ENCODE results near the gene DOCK4. TPM values are rescaled to one million over a fixed set of nuclear protein-coding genes. Genes with fewer than 3 reads are reported as not detected.

The DOCK4 gene
- total RNA-seq, 3 donors from 2014 or later = 31.7 to 43.3 (median 41.9) TPM

- H3K27me3 ChIP-seq = no peaks in the 10 kb centered on the region
- TF ChIP-seq POLR2AphosphoS5 (IDR thresholded peaks at IDR 0.05) (no peak), CTCF (IDR thresholded peaks at IDR 0.05) (no peak)
- H3K4me1 ChIP-seq = no peaks in the 10 kb centered on the region
- DNase-seq (ENCODE audit: low spot score in 2 of 2) = no peak
- no peaks in the 10 kb centered on the region for H3K9me3 ChIP-seq
- H3K4me3 ChIP-seq = no peak overlapping the region
- intact Hi-C loops (cut with DNase I; ENCODE audit: low total_unique reads) = no loop called here
- no peaks in the 10 kb centered on the region for H3K36me3 ChIP-seq
- no peak overlapping the region for H3K27ac ChIP-seq
These were observed 360.3 kb downstream of the DOCK4 start for GRCh38 chr7:111845853-111846252.

- TF ChIP-seq CTCF (IDR thresholded peaks at IDR 0.05) (no peak), POLR2A (IDR thresholded peaks at IDR 0.05) (no peak), POLR2AphosphoS5 (IDR thresholded peaks at IDR 0.05) (no peak)
- intact Hi-C loops (cut with DNase I; ENCODE audit: low total_unique reads) = no loop called here
- Histone ChIP-seq H3K27ac (no peak overlapping the region), H3K36me3 (no peaks in the 10 kb centered on the region), H3K9me3 (no peaks in the 10 kb centered on the region), H3K4me1 (no peaks in the 10 kb centered on the region), H3K4me3 (no peak overlapping the region), H3K27me3 (no peaks in the 10 kb centered on the region)
- DNase-seq (ENCODE audit: low spot score in 2 of 2) = no peak
These were observed 361.1 kb downstream of the DOCK4 start for GRCh38 chr7:111844904-111845671.

- Histone ChIP-seq H3K27me3 (no peaks in the 10 kb centered on the region), H3K9me3 (no peaks in the 10 kb centered on the region), H3K4me3 (no peak overlapping the region), H3K36me3 (no peaks in the 10 kb centered on the region), H3K4me1 (no peaks in the 10 kb centered on the region), H3K27ac (no peak overlapping the region)
- DNase-seq (ENCODE audit: low spot score in 2 of 2) = no peak
- TF ChIP-seq CTCF (IDR thresholded peaks at IDR 0.05) (no peak), POLR2AphosphoS5 (IDR thresholded peaks at IDR 0.05) (no peak), POLR2A (IDR thresholded peaks at IDR 0.05) (no peak)
- intact Hi-C loops (cut with DNase I; ENCODE audit: low total_unique reads) = no loop called here
These were observed 363.7 kb downstream of the DOCK4 start for GRCh38 chr7:111842491-111842890.

GRCh38 chr7:111841596-111842205 is 364.5 kb downstream of the DOCK4 start:
- Histone ChIP-seq H3K27ac (no peak overlapping the region), H3K27me3 (no peaks in the 10 kb centered on the region), H3K9me3 (no peaks in the 10 kb centered on the region), H3K36me3 (no peaks in the 10 kb centered on the region), H3K4me3 (no peak overlapping the region), H3K4me1 (no peaks in the 10 kb centered on the region)
- DNase-seq (ENCODE audit: low spot score in 2 of 2) = no peak
- intact Hi-C loops (cut with DNase I; ENCODE audit: low total_unique reads) = no loop called here
- no peak for TF ChIP-seq CTCF (IDR thresholded peaks at IDR 0.05)
- no peak for TF ChIP-seq POLR2A (IDR thresholded peaks at IDR 0.05)
- TF ChIP-seq POLR2AphosphoS5 (IDR thresholded peaks at IDR 0.05) = no peak

GRCh38 chr7:111840528-111840927 is 365.7 kb downstream of the DOCK4 start:
- TF ChIP-seq POLR2A (IDR thresholded peaks at IDR 0.05) (no peak), CTCF (IDR thresholded peaks at IDR 0.05) (no peak), POLR2AphosphoS5 (IDR thresholded peaks at IDR 0.05) (no peak)
- Histone ChIP-seq H3K36me3 (no peaks in the 10 kb centered on the region), H3K4me1 (no peaks in the 10 kb centered on the region), H3K4me3 (no peak overlapping the region), H3K9me3 (no peaks in the 10 kb centered on the region), H3K27ac (no peak overlapping the region), H3K27me3 (no peaks in the 10 kb centered on the region)
- no peak for DNase-seq (ENCODE audit: low spot score in 2 of 2)
- intact Hi-C loops (cut with DNase I; ENCODE audit: low total_unique reads) = no loop called here
